GM12891 (cell line): ENCODE data around the gene THNSL1.
"Not testable (repeated sequence)": the region's sequence is repeated elsewhere in the genome, so short reads cannot be mapped to it uniquely, and the experiment has no call there.

ENCODE experiments used
- POLR2A ChIP-seq: IDR thresholded peaks from 2 replicates; pipeline ENCODE4 v1.6.1; 2011; ENCODE audit warnings: low read depth, low read length, control low read depth
- POLR2AphosphoS5 ChIP-seq: IDR thresholded peaks from 2 replicates; pipeline ENCODE4 v1.6.1; 2011; ENCODE audit warnings: low read depth, low read length, control low read depth

DNA sequence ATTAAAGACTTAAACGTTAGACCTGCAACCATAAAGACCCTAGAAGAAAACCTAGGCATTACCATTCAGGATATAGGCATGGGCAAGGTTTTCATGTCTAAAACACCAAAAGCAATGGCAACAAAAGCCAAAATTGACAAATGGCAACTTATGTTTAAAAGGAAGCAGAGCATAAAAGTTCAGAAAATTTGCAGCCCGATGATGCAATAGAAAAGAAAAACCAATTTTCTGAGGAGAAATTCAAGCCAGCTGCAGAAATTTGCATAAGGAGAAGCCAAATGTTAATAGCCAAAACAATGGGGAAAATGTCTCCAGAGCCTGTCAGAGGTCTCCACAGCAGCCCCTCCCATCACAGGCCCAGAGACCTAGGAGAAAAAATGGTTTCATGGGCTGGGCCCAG, 4.8 kb upstream of the THNSL1 start:
- not testable (repeated sequence) for TF ChIP-seq POLR2AphosphoS5, POLR2A
